Smooth muscle cell (in vitro differentiated cells): ENCODE measurements around the gene CTTN. TPM values are rescaled to one million over a fixed set of nuclear protein-coding genes. Genes with fewer than 3 reads are reported as not detected.
A peak's percentile ranks its signal among the peaks of the same experiment; 100 is the strongest.

Source experiments
- DNase-seq: peaks from one replicate; lab custom pipeline; 2025; ENCODE audit not compliant: unreplicated experiment; lab: John Stamatoyannopoulos, UW
- H2AFZ ChIP-seq: fragments of 200-600 bp; sonication (generic); 2 replicates; pipeline ENCODE4 v1.6.0; 2016; ENCODE audit warnings: antibody characterized with exemption, low read depth, mild to moderate bottlenecking
- H3F3A ChIP-seq: fragments of 200-600 bp; sonication (generic); 2 replicates; pipeline ENCODE4 v1.6.0; 2017; ENCODE audit warnings: antibody characterized with exemption, low read depth
- H3K27ac ChIP-seq: fragments of 200-600 bp; sonication (generic); 2 replicates; pipeline ENCODE4 v1.5.1; 2016; ENCODE audit warnings: low read depth, mild to moderate bottlenecking
- H3K27me3 ChIP-seq: fragments of 200-600 bp; sonication (generic); 2 replicates; pipeline ENCODE4 v1.6.1; 2016; ENCODE audit warnings: low read depth, mild to moderate bottlenecking
- H3K36me3 ChIP-seq: fragments of 200-600 bp; sonication (generic); 2 replicates; pipeline ENCODE4 v1.5.1; 2016; ENCODE audit warnings: low read depth
- H3K4me1 ChIP-seq: fragments of 200-600 bp; sonication (generic); 2 replicates; pipeline ENCODE4 v1.5.1; 2016; ENCODE audit warnings: low read depth
- H3K4me2 ChIP-seq: fragments of 200-600 bp; sonication (generic); 2 replicates; pipeline ENCODE4 v1.6.0; 2016; ENCODE audit warnings: mild to moderate bottlenecking
- H3K4me3 ChIP-seq: fragments of 200-600 bp; sonication (generic); 2 replicates; pipeline ENCODE4 v1.5.1; 2016; ENCODE audit warnings: mild to moderate bottlenecking
- H3K79me2 ChIP-seq: fragments of 200-600 bp; sonication (generic); 2 replicates; pipeline ENCODE4 v1.6.0; 2016; ENCODE audit warnings: low read depth, mild to moderate bottlenecking
- H3K9ac ChIP-seq: fragments of 200-600 bp; sonication (generic); 2 replicates; pipeline ENCODE4 v1.6.0; 2016; ENCODE audit warnings: low read depth
- H3K9me3 ChIP-seq: fragments of 200-600 bp; sonication (generic); replicated peaks from 2 replicates; pipeline ENCODE4 v1.5.1; 2016; ENCODE audit warnings: low read depth
- H4K20me1 ChIP-seq: fragments of 200-600 bp; sonication (generic); 2 replicates; pipeline ENCODE4 v1.6.0; 2016; ENCODE audit warnings: low read depth
- CTCF ChIP-seq: fragments of 200-600 bp; sonication (generic); IDR thresholded peaks from 2 replicates; pipeline ENCODE4 v1.5.1; 2017; ENCODE audit warnings: borderline replicate concordance, mild to moderate bottlenecking, antibody characterized with exemption; ENCODE audit not compliant: insufficient read depth, poor library complexity, severe bottlenecking
- WGBS: methylation state at CpG from one replicate; pipeline ENCODE4 v1.1.7; 2016; ENCODE audit warnings: low lambda C conversion rate; 5-methylcytosine and 5-hydroxymethylcytosine counted together
- polyA plus RNA-seq: library from polyadenylated mRNA; unstranded; fragments of >200 nt; fragmentation: Nextera tagmentation; extraction: Ambion mirVana; gene quantifications from 2 replicates; pipeline ENCODE4 v1.2.1, GENCODE V29; 2016
- total RNA-seq: library from RNA; depleted of rRNA; stranded (reverse); fragments of >200 nt; gene quantifications from 2 replicates; pipeline ENCODE4 v1.2.3, GENCODE V29; 2014

CTTN gene
- total and polyA plus RNA-seq, 2 experiments from 2014 or later = 64.7 to 173 TPM

GRCh38 chr11:70397336-70397982, 870 bp upstream of the CTTN start:
- H3K79me2 ChIP-seq = peaks cover 55% of the 10 kb centered on the region
- H3K4me1 ChIP-seq = peaks cover 9% of the 10 kb centered on the region
- no peaks in the 10 kb centered on the region for H3K9me3 ChIP-seq
- H2AFZ ChIP-seq = peak overlapping the region; percentile 56
- H3K27ac ChIP-seq = peak overlapping the region; percentile 94
- 43% methylated on average over 18 of the region's 18 CpGs for WGBS
- peaks cover 26% of the 10 kb centered on the region for H4K20me1 ChIP-seq
- H3K9ac ChIP-seq = peak overlapping the region; percentile 98
- no peaks in the 10 kb centered on the region for H3K27me3 ChIP-seq
- TF ChIP-seq CTCF = no peak
- H3K36me3 ChIP-seq = no peaks in the 10 kb centered on the region
- no peak for DNase-seq
- H3F3A ChIP-seq = no peaks in the 10 kb centered on the region
- H3K4me2 ChIP-seq = peak overlapping the region; percentile 96
- peak overlapping the region; percentile 97 for H3K4me3 ChIP-seq

- Histone ChIP-seq H3K36me3 (no peaks in the 10 kb centered on the region), H3K27ac (peak overlapping the region; percentile 94), H3K4me3 (peak overlapping the region; percentile 97), H3K79me2 (peaks cover 68% of the 10 kb centered on the region), H3K4me2 (peak overlapping the region; percentile 96), H3K27me3 (no peaks in the 10 kb centered on the region), H3K9me3 (no peaks in the 10 kb centered on the region), H2AFZ (no peak overlapping the region), H3F3A (no peaks in the 10 kb centered on the region), H3K9ac (peak overlapping the region; percentile 98), H4K20me1 (peaks cover 42% of the 10 kb centered on the region), H3K4me1 (peaks cover 9% of the 10 kb centered on the region)
- TF ChIP-seq CTCF = no peak
- no peak for DNase-seq
- 0% methylated on average over 19 of the region's 42 CpGs for WGBS
Observed at GRCh38 chr11:70398834-70399680, 728 bp downstream of the CTTN start.

- Histone ChIP-seq H3K4me2 (peak overlapping the region; percentile 96), H3F3A (no peaks in the 10 kb centered on the region), H3K27me3 (no peaks in the 10 kb centered on the region), H2AFZ (no peak overlapping the region), H3K79me2 (peaks cover 75% of the 10 kb centered on the region), H3K36me3 (no peaks in the 10 kb centered on the region), H3K27ac (peak overlapping the region; percentile 94), H3K4me3 (peak overlapping the region; percentile 97), H3K9ac (peak overlapping the region; percentile 98), H3K9me3 (no peaks in the 10 kb centered on the region), H3K4me1 (peaks cover 12% of the 10 kb centered on the region), H4K20me1 (peaks cover 48% of the 10 kb centered on the region)
- no peak for TF ChIP-seq CTCF
- DNase-seq = peak; percentile 68
- 1% methylated on average over 16 of the region's 16 CpGs for WGBS
Observed at GRCh38 chr11:70399681-70400112, 1.4 kb downstream of the CTTN start.
